ENCODE results near the gene VIM.

Gene VIM

GRCh38 chr10:17227367-17228090 is 512 bp upstream of the VIM start (continued):
- 0 out of 2 replicates have a peak, but pooled peaks have one; percentile 33 for TF ChIP-seq ZNF76 (tag by site-specific recombination; IDR thresholded peaks at IDR 0.05; ENCODE audit: borderline replicate concordance, low read depth)
- no peak for TF ChIP-seq ZNF514 (tag by site-specific recombination; IDR thresholded peaks at IDR 0.05)
- TF ChIP-seq IKZF3 (tag by site-specific recombination; IDR thresholded peaks at IDR 0.05) = peak; percentile 58
- 0 out of 2 replicates have a peak, but pooled peaks have one; percentile 17 for TF ChIP-seq ZNF580 (tag by site-specific recombination; IDR thresholded peaks at IDR 0.05)
- no peak for TF ChIP-seq ZNF501 (tag by site-specific recombination; IDR thresholded peaks at IDR 0.05)
- TF ChIP-seq, protein P1, sequence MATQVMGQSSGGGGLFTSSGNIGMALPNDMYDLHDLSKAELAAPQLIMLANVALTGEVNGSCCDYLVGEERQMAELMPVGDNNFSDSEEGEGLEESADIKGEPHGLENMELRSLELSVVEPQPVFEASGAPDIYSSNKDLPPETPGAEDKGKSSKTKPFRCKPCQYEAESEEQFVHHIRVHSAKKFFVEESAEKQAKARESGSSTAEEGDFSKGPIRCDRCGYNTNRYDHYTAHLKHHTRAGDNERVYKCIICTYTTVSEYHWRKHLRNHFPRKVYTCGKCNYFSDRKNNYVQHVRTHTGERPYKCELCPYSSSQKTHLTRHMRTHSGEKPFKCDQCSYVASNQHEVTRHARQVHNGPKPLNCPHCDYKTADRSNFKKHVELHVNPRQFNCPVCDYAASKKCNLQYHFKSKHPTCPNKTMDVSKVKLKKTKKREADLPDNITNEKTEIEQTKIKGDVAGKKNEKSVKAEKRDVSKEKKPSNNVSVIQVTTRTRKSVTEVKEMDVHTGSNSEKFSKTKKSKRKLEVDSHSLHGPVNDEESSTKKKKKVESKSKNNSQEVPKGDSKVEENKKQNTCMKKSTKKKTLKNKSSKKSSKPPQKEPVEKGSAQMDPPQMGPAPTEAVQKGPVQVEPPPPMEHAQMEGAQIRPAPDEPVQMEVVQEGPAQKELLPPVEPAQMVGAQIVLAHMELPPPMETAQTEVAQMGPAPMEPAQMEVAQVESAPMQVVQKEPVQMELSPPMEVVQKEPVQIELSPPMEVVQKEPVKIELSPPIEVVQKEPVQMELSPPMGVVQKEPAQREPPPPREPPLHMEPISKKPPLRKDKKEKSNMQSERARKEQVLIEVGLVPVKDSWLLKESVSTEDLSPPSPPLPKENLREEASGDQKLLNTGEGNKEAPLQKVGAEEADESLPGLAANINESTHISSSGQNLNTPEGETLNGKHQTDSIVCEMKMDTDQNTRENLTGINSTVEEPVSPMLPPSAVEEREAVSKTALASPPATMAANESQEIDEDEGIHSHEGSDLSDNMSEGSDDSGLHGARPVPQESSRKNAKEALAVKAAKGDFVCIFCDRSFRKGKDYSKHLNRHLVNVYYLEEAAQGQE (tag by site-specific recombination; IDR thresholded peaks at IDR 0.05) = no peak
- no peak for TF ChIP-seq ZNF521 (tag by site-specific recombination; IDR thresholded peaks at IDR 0.05)
- no peak for TF ChIP-seq ZNF112 (tag by site-specific recombination; IDR thresholded peaks at IDR 0.05)
- TF ChIP-seq ZNF548 (tag by site-specific recombination; IDR thresholded peaks at IDR 0.05) = no peak
- TF ChIP-seq, protein P2, sequence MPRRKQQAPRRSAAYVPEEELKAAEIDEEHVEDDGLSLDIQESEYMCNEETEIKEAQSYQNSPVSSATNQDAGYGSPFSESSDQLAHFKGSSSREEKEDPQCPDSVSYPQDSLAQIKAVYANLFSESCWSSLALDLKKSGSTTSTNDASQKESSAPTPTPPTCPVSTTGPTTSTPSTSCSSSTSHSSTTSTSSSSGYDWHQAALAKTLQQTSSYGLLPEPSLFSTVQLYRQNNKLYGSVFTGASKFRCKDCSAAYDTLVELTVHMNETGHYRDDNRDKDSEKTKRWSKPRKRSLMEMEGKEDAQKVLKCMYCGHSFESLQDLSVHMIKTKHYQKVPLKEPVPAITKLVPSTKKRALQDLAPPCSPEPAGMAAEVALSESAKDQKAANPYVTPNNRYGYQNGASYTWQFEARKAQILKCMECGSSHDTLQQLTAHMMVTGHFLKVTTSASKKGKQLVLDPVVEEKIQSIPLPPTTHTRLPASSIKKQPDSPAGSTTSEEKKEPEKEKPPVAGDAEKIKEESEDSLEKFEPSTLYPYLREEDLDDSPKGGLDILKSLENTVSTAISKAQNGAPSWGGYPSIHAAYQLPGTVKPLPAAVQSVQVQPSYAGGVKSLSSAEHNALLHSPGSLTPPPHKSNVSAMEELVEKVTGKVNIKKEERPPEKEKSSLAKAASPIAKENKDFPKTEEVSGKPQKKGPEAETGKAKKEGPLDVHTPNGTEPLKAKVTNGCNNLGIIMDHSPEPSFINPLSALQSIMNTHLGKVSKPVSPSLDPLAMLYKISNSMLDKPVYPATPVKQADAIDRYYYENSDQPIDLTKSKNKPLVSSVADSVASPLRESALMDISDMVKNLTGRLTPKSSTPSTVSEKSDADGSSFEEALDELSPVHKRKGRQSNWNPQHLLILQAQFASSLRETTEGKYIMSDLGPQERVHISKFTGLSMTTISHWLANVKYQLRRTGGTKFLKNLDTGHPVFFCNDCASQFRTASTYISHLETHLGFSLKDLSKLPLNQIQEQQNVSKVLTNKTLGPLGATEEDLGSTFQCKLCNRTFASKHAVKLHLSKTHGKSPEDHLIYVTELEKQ (tag by site-specific recombination; IDR thresholded peaks at IDR 0.05; ENCODE audit: borderline replicate concordance) = no peak; the same call in 1 of the 2 replicates
- no peak for TF ChIP-seq ZBTB21 (tag by site-specific recombination; IDR thresholded peaks at IDR 0.05)
- TF ChIP-seq, protein P3, sequence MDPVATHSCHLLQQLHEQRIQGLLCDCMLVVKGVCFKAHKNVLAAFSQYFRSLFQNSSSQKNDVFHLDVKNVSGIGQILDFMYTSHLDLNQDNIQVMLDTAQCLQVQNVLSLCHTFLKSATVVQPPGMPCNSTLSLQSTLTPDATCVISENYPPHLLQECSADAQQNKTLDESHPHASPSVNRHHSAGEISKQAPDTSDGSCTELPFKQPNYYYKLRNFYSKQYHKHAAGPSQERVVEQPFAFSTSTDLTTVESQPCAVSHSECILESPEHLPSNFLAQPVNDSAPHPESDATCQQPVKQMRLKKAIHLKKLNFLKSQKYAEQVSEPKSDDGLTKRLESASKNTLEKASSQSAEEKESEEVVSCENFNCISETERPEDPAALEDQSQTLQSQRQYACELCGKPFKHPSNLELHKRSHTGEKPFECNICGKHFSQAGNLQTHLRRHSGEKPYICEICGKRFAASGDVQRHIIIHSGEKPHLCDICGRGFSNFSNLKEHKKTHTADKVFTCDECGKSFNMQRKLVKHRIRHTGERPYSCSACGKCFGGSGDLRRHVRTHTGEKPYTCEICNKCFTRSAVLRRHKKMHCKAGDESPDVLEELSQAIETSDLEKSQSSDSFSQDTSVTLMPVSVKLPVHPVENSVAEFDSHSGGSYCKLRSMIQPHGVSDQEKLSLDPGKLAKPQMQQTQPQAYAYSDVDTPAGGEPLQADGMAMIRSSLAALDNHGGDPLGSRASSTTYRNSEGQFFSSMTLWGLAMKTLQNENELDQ (tag by site-specific recombination; IDR thresholded peaks at IDR 0.05; ENCODE audit: low read depth) = no peak
- TF ChIP-seq BCL11B (tag by site-specific recombination; IDR thresholded peaks at IDR 0.05; ENCODE audit: low read depth) = 0 out of 2 replicates have a peak, but pooled peaks have one; percentile 15
- TF ChIP-seq ZBTB20 (tag by site-specific recombination; IDR thresholded peaks at IDR 0.05) = peak; percentile 97
- no peak for TF ChIP-seq ZNF398 (tag by site-specific recombination; IDR thresholded peaks at IDR 0.05)
- no peak for TF ChIP-seq ZNF585B (tag by site-specific recombination; IDR thresholded peaks at IDR 0.05)
- TF ChIP-seq, protein P4, sequence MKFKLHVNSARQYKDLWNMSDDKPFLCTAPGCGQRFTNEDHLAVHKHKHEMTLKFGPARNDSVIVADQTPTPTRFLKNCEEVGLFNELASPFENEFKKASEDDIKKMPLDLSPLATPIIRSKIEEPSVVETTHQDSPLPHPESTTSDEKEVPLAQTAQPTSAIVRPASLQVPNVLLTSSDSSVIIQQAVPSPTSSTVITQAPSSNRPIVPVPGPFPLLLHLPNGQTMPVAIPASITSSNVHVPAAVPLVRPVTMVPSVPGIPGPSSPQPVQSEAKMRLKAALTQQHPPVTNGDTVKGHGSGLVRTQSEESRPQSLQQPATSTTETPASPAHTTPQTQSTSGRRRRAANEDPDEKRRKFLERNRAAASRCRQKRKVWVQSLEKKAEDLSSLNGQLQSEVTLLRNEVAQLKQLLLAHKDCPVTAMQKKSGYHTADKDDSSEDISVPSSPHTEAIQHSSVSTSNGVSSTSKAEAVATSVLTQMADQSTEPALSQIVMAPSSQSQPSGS (tag by site-specific recombination; IDR thresholded peaks at IDR 0.05; ENCODE audit: low read depth) = no peak
- no peak for TF ChIP-seq ZNF155 (tag by site-specific recombination; IDR thresholded peaks at IDR 0.05)
- no peak for TF ChIP-seq ZBTB1 (tag by site-specific recombination; IDR thresholded peaks at IDR 0.05)
- no peak for TF ChIP-seq ZNF777 (tag by site-specific recombination; IDR thresholded peaks at IDR 0.05; ENCODE audit: borderline replicate concordance)
- TF ChIP-seq, protein P5, sequence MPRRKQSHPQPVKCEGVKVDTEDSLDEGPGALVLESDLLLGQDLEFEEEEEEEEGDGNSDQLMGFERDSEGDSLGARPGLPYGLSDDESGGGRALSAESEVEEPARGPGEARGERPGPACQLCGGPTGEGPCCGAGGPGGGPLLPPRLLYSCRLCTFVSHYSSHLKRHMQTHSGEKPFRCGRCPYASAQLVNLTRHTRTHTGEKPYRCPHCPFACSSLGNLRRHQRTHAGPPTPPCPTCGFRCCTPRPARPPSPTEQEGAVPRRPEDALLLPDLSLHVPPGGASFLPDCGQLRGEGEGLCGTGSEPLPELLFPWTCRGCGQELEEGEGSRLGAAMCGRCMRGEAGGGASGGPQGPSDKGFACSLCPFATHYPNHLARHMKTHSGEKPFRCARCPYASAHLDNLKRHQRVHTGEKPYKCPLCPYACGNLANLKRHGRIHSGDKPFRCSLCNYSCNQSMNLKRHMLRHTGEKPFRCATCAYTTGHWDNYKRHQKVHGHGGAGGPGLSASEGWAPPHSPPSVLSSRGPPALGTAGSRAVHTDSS (tag by site-specific recombination; IDR thresholded peaks at IDR 0.05) = peak; percentile 33; the same call in 1 of the 2 replicates
- no peak for TF ChIP-seq ZNF202 (tag by site-specific recombination; IDR thresholded peaks at IDR 0.05; ENCODE audit: borderline replicate concordance)
- TF ChIP-seq SETDB1 (IDR thresholded peaks at IDR 0.05; ENCODE audit: insufficient read length, low read length) = no peak
- TF ChIP-seq ZBTB7A (tag by site-specific recombination; IDR thresholded peaks at IDR 0.05; ENCODE audit: low read depth) = no peak

Measured in HEK293 (cell line).